Hepatocyte (in vitro differentiated cells): Measurements from ENCODE around the gene FBXL17.

ENCODE experiments used
- CTCF ChIP-seq: fragments of 200-600 bp; sonication (generic); IDR thresholded peaks from 2 replicates; pipeline ENCODE4 v1.5.1; 2016; ENCODE audit warnings: antibody characterized with exemption, mild to moderate bottlenecking; ENCODE audit not compliant: poor library complexity
- EZH2 ChIP-seq: fragments of 200-600 bp; sonication (generic); IDR thresholded peaks from 2 replicates; pipeline ENCODE4 v1.6.1; 2016; ENCODE audit warnings: antibody characterized with exemption, mild to moderate bottlenecking, borderline replicate concordance
- EZH2phosphoT487 ChIP-seq: fragments of 200-600 bp; sonication (generic); IDR thresholded peaks from one replicate; pipeline ENCODE4 v1.6.1; 2018; ENCODE audit warnings: antibody characterized with exemption, mild to moderate bottlenecking, low read depth, moderate library complexity; ENCODE audit not compliant: unreplicated experiment, severe bottlenecking

GRCh38 chr5:108398964-108399363 is 17.1 kb upstream of the FBXL17 start:
- TF ChIP-seq CTCF: no peak
- TF ChIP-seq EZH2: no peak
- no peak for TF ChIP-seq EZH2phosphoT487
